CD4-positive, alpha-beta T cell (primary cell): ENCODE measurements around the gene TRIM36. TPM values are rescaled to one million over a fixed set of nuclear protein-coding genes. Genes with fewer than 3 reads are reported as not detected.

Experiments
- ATAC-seq: fragments of 200-7000 bp; cut with Tn5 transposase; one replicate; pipeline ENCODE4 v1.10.0; 2022; ENCODE audit warnings: mild to moderate bottlenecking; ENCODE audit not compliant: poor library complexity
- CTCF ChIA-PET: fragments of 350-600 bp; sonication (Branson Sonifier 250); formaldehyde crosslinking; loops from one replicate; lab custom pipeline; 2021; ENCODE audit warnings: antibody characterized with exemption, inconsistent platforms; lab: Charles Lee
- POLR2A ChIA-PET: fragments of 350-600 bp; sonication (Branson Sonifier 250); formaldehyde crosslinking; loops from one replicate; lab custom pipeline; 2021; ENCODE audit warnings: antibody characterized with exemption, inconsistent platforms; lab: Charles Lee
- DNase-seq, 14 experiments: peaks; one replicate each; pipeline ENCODE4 v3.0.0-alpha.2; 2013 to 2020; ENCODE audit warnings: mixed read lengths in 2 of 14
- H3K27ac ChIP-seq, 2 donors: one replicate each; pipeline versions ENCODE4 v1.5.1 to v1.7.0; 2013; ENCODE audit warnings: low read length in 2 of 2, low read depth in 1 of 2, mild to moderate bottlenecking in 1 of 2
- H3K27me3 ChIP-seq, 2 experiments: 1 replicate in 1 of 2; 2 replicates in 1 of 2; pipeline versions ENCODE4 v1.6.1 to v1.7.0; 2013; ENCODE audit warnings: low read length in 2 of 2, control low read depth in 1 of 2, mild to moderate bottlenecking in 1 of 2, moderate library complexity in 1 of 2; ENCODE audit not compliant: insufficient read depth in 2 of 2, control insufficient read depth in 1 of 2
- H3K36me3 ChIP-seq: one replicate; pipeline ENCODE4 v1.6.1; 2013; ENCODE audit warnings: low read length, control low read depth; ENCODE audit not compliant: insufficient read depth
- H3K4me1 ChIP-seq: one replicate; pipeline ENCODE4 v1.6.1; 2013; ENCODE audit warnings: low read length, control low read depth; ENCODE audit not compliant: insufficient read depth
- H3K4me3 ChIP-seq: one replicate; pipeline ENCODE4 v1.5.1; 2013; ENCODE audit warnings: mild to moderate bottlenecking, low read length, moderate library complexity
- H3K9me3 ChIP-seq, 2 experiments: 1 replicate in 1 of 2; 2 replicates in 1 of 2; pipeline versions ENCODE4 v1.6.1 to v1.7.0; 2013; ENCODE audit warnings: low read length in 2 of 2, mild to moderate bottlenecking in 2 of 2, control low read depth in 1 of 2, moderate library complexity in 1 of 2; ENCODE audit not compliant: control insufficient read depth in 1 of 2, insufficient read depth in 1 of 2
- H3K27ac Mint-ChIP-seq: one replicate; pipeline ENCODE4 v1.8.0; 2020; ENCODE audit warnings: mixed read lengths
- H3K27me3 Mint-ChIP-seq: one replicate; pipeline ENCODE4 v1.8.0; 2021; ENCODE audit warnings: mixed read lengths
- H3K36me3 Mint-ChIP-seq: one replicate; pipeline ENCODE4 v1.8.0; 2021; ENCODE audit warnings: low read depth, mixed read lengths
- H3K4me1 Mint-ChIP-seq: one replicate; pipeline ENCODE4 v1.8.0; 2021; ENCODE audit warnings: low read depth, mixed read lengths
- H3K4me3 Mint-ChIP-seq: one replicate; pipeline ENCODE4 v1.8.0; 2020; ENCODE audit warnings: mild to moderate bottlenecking, mixed read lengths
- H3K9me3 Mint-ChIP-seq: one replicate; pipeline ENCODE4 v1.8.0; 2020; ENCODE audit warnings: mixed read lengths
- intact Hi-C, 2 experiments: fragments of 100-400 bp; cut with DNase I in 1 of 2; cut with micrococcal nuclease in 1 of 2; formaldehyde crosslinking; loops; one replicate each; pipeline versions ENCODE4 v1.15.1 to v1.9.0; 2023 to 2025; cut with DNase I, micrococcal nuclease
- total RNA-seq, 174 experiments: library from RNA in 2 of 174; stranded (reverse) in 2 of 174; gene quantifications; one replicate each; pipeline ENCODE4 v1.2.3 and lab custom pipeline; 2021 to 2026
- TF ChIP-seq, protein P1 (sequence below): fragments of 200-600 bp; IDR thresholded peaks from one replicate; pipeline ENCODE4 v1.8.0; 2022; ENCODE audit warnings: antibody characterized with exemption, mild to moderate bottlenecking

Gene TRIM36
- total RNA-seq, 2 experiments from 2014 or later = 0.14 TPM; not detected in 1

DNA sequence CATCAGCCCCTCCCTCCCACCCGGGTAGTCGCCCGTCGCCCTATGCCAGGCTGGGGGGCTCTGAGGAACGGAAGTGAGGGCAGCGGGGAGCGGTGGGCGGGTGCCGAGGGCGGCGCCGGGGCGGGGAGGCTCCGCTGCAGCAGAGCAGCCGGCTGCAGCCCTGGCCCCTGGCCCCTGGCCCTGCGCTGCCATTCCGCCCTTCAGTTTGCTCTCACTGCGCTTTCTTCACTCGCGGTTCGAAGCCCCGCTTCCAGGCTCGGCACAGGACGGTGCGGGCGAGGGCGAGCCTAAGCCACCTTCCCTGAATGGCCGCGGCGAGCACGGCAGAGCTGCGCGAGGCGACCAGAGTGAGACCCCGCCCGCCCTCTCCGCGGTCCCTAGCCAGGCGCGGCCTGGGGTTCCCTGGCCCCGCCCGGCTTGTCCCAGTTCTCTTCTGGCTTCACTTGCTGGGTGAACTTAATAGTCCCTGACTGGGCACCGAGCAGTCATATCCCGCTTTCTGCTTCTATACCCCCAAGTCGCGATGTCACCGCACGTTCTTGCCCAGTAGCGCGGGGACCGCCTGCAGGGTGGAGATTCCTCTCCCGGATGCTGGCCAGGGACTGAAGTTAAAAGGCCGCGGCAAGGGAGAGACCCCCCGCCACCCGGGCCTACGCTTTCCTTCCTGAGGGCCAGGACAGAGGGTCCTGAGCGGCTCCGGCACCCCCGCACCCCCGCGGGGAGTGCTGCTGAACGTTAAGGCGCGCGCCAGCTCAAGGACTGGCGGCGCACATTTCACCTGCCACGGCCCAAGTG is 623 bp upstream of the TRIM36 start:
- POLR2A ChIA-PET = interaction anchor here (0.9 kb wide), 1 partner anchor 11 kb away, joined by 3 read pairs; no protein-coding TSS in a partner anchor
- TF ChIP-seq, protein P1, sequence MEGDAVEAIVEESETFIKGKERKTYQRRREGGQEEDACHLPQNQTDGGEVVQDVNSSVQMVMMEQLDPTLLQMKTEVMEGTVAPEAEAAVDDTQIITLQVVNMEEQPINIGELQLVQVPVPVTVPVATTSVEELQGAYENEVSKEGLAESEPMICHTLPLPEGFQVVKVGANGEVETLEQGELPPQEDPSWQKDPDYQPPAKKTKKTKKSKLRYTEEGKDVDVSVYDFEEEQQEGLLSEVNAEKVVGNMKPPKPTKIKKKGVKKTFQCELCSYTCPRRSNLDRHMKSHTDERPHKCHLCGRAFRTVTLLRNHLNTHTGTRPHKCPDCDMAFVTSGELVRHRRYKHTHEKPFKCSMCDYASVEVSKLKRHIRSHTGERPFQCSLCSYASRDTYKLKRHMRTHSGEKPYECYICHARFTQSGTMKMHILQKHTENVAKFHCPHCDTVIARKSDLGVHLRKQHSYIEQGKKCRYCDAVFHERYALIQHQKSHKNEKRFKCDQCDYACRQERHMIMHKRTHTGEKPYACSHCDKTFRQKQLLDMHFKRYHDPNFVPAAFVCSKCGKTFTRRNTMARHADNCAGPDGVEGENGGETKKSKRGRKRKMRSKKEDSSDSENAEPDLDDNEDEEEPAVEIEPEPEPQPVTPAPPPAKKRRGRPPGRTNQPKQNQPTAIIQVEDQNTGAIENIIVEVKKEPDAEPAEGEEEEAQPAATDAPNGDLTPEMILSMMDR = no peak

DNA sequence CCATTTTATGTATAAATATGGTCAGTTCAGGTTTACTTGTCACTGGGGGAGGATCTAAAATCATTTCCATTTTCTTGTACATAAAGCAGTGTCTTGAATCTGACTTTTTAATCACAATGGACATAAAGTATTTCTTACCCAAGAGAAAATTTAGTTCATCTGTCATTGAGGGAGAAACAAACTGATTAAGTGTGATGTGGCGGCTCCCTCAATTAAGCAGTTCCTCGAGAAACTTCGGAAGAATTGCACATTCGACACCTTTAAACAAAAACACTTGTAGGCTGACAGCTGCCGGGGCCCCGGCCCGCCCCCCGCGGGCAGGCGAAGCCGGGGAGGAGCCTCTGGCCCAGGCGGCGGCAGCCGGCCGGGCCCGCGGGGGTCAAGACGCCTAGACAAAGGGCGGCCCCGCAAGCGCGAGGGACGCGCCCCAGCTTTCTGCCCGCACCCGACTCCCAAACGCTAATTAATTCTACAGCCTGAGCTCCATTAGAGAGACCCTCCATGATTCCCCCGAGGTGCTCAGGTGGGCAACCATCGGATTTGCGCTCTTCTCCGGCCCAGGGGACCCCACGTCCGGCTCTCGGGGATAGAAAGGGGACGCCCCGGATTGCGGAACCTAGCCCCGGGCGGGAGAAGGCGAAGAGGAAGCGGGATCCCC is 750 bp downstream of the TRIM36 start:
- peaks cover 57 to 81% of the 10 kb centered on the region in 2 experiments for H3K27me3 ChIP-seq
- H3K27ac Mint-ChIP-seq = no peak overlapping the region
- H3K9me3 ChIP-seq = peaks cover 10 to 38% of the 10 kb centered on the region in 2 experiments
- H3K4me1 ChIP-seq = peaks cover 22% of the 10 kb centered on the region
- ChIA-PET CTCF (no interaction called here), POLR2A (interaction anchor here (0.9 kb wide), 1 partner anchor 13 kb away, joined by 3 read pairs; no protein-coding TSS in a partner anchor)
- ATAC-seq (no peak), DNase-seq (no peak)
- no peaks in the 10 kb centered on the region for H3K36me3 Mint-ChIP-seq
- H3K4me3 Mint-ChIP-seq = peak overlapping the region; percentile 85
- no peaks in the 10 kb centered on the region for H3K36me3 ChIP-seq
- TF ChIP-seq, protein P1 = no peak
- peaks cover 83% of the 10 kb centered on the region for H3K27me3 Mint-ChIP-seq
- H3K4me1 Mint-ChIP-seq = peaks cover 15% of the 10 kb centered on the region
- peaks cover 5% of the 10 kb centered on the region for H3K9me3 Mint-ChIP-seq
- no peak overlapping the region for H3K27ac ChIP-seq
- intact Hi-C loops = loop anchor here in 1 of 2 experiments (5.0 kb wide), 3 partner anchors 93 to 673 kb away; partner anchors contain the start of genes AP3S1, ATG12, CCDC112 and PGGT1B
- H3K4me3 ChIP-seq = peak overlapping the region; percentile 69

More for the DNA sequence above, 623 bp upstream of the TRIM36 start:
- Mint-ChIP-seq H3K9me3 (peaks cover 5% of the 10 kb centered on the region), H3K36me3 (no peaks in the 10 kb centered on the region), H3K4me3 (peak overlapping the region; percentile 85), H3K4me1 (peaks cover 15% of the 10 kb centered on the region), H3K27ac (no peak overlapping the region), H3K27me3 (peaks cover 82% of the 10 kb centered on the region)
- peaks cover 22% of the 10 kb centered on the region for H3K4me1 ChIP-seq
- no peak overlapping the region for H3K27ac ChIP-seq
- peaks cover 57 to 84% of the 10 kb centered on the region in 2 experiments for H3K27me3 ChIP-seq
- H3K4me3 ChIP-seq = peak overlapping the region; percentile 69
- CTCF ChIA-PET = no interaction called here
- peaks cover 10 to 32% of the 10 kb centered on the region in 2 experiments for H3K9me3 ChIP-seq
- intact Hi-C loops = loop anchor here in 1 of 2 experiments (5.0 to 10.0 kb wide), 2 partner anchors 374 to 457 kb away; partner anchors contain the start of genes FEM1C and TMED7
- DNase-seq (no peak), ATAC-seq (no peak)
- H3K36me3 ChIP-seq = no peaks in the 10 kb centered on the region

DNA sequence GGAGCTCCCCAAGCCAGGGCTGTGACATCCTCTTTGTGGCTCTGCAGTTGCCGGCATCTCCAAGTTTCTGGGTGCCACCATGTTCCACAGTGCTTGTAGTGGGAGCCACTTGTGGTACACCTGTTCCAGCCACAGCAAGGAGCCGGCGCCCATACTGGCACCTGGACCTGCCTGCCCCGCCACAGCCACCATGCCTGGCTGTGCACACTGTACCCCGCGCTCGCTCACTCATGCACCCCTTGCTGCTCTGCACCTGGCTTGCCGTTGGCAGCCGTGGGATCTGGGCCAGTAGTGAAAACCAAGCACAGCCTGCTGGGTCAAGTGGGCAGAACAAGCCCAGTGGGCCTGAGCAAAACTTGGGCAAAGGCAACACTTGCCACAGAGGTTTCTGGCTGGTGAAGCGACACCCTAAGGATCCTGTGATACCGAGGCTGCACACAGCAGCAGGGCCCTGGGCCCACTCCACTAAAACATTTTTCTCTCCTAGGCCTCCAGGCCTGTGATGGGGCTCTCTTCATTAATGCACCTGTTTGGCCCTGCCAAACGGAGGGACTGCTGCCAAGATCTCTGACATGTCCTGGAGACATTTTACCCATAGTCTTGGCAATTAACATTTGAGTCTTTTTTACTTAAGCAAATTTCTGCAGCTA is 2.8 kb downstream of the TRIM36 start:
- no peak overlapping the region for H3K4me3 Mint-ChIP-seq
- Histone ChIP-seq H3K36me3 (no peaks in the 10 kb centered on the region), H3K4me1 (peaks cover 22% of the 10 kb centered on the region), H3K4me3 (no peak overlapping the region), H3K9me3 (peaks cover 10 to 32% of the 10 kb centered on the region in 2 experiments), H3K27ac (no peak overlapping the region), H3K27me3 (peaks cover 47 to 66% of the 10 kb centered on the region in 2 experiments)
- ATAC-seq (no peak), DNase-seq (no peak)
- H3K36me3 Mint-ChIP-seq = no peaks in the 10 kb centered on the region
- peaks cover 5% of the 10 kb centered on the region for H3K9me3 Mint-ChIP-seq
- no peak overlapping the region for H3K27ac Mint-ChIP-seq
- TF ChIP-seq, protein P1 = no peak
- CTCF ChIA-PET = no interaction called here
- intact Hi-C loops = loop anchor here in 1 of 2 experiments (5.0 kb wide), 3 partner anchors 95 to 675 kb away; partner anchors contain the start of genes AP3S1, ATG12, CCDC112 and PGGT1B
- POLR2A ChIA-PET = no interaction called here
- H3K4me1 Mint-ChIP-seq = peaks cover 15% of the 10 kb centered on the region
- H3K27me3 Mint-ChIP-seq = peaks cover 80% of the 10 kb centered on the region
